GM18508 (cell line): ENCODE data around the gene SPRR2A.
"Not testable (repeated sequence)": the region's sequence is repeated elsewhere in the genome, so short reads cannot be mapped to it uniquely, and the experiment has no call there.

ENCODE experiments used
- ATAC-seq: cut with Tn5 transposase; IDR thresholded peaks from one replicate; pipeline ENCODE4 v1.9.1; 2021; ENCODE audit warnings: moderate number of reproducible peaks; ENCODE audit not compliant: insufficient read depth, unreplicated experiment

Gene SPRR2A

GRCh38 chr1:153028766-153029165, 28.5 kb downstream of the SPRR2A start:
- ATAC-seq, result no peak

GRCh38 chr1:153025797-153026196, 31.5 kb downstream of the SPRR2A start:
- ATAC-seq, result no peak

GRCh38 chr1:153024413-153024812, 32.9 kb downstream of the SPRR2A start:
- no peak for ATAC-seq

DNA sequence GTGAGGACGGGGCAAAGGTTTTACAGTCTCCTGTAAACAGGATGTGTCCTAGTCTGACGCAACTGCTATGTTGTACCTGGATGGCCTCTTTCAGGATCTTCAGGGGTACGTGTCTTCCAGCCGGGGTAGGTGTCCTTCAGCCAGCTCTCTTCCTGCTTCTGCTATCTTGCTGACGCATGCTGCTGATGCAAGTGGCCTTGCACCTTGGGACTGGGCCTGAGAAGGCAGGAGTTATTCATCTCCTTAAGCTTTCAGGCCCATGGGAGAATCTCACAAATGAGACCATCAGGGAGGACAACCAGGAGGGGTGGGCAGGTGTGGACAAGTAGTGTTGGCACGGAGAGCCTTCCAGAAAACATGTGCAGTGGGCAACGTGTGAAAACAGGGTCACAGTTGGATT, 34.2 kb downstream of the SPRR2A start:
- no peak for ATAC-seq

DNA sequence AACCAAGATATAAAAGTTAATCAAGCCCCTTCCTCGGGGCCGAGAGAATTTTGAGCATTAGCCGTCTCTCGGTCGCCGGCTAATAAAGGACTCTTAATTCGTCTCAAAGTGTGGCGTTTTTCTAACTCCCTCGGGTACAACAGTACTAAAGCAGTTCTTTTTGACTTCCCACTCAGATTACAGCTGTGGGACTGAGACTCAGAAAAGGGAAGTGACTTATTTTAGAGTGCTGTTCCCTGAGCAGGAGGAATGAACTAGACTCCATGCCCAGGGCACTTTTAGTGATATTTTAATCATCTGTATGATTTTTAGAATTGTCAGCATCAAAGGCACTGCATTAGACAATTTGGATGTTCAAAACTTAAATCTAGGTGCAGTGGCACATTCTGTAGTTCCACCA, 35.0 kb downstream of the SPRR2A start:
- not testable (repeated sequence) for ATAC-seq

DNA sequence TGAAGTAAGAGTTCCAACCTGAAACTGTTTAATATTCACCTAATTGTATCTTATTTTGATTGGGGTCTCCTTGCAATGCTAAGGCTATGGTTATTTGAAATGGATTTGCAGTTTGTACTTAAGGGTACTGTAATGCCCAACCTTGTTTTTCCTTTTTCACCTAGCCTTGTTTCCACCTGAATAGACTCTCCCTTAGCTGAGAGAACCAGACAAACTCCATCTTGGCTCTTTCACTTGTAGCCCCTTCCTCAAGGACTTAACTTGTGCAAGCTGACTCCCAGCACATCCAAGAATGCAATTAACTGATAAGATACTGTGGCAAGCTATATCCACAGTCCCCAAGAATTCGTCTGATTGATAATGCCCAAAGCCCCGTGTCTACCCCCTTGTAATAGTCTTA, 35.5 kb downstream of the SPRR2A start:
- not testable (repeated sequence) for ATAC-seq

- not testable (repeated sequence) for ATAC-seq
These were observed 46.0 kb downstream of the SPRR2A start for GRCh38 chr1:153011235-153011758.
